Measurements from ENCODE around the gene TTC23. TPM values are rescaled to one million over a fixed set of nuclear protein-coding genes. Genes with fewer than 3 reads are reported as not detected.

Gene TTC23
- total and polyA plus RNA-seq, 9 of the 15 experiments (the other 6 are each of a cell fraction or from before 2014, with no cell fraction given): 0.41 to 4.5 (median 2.5) TPM

- CTCF ChIA-PET (ENCODE audit: low intra/inter-chr PET ratio): no interaction called here
- BruUV-seq (replicated peaks): no TSS peak
- H3K4me1 ChIP-seq (replicated peaks in 1 of 2; ENCODE audit: control insufficient read depth in 2 of 2, insufficient read depth in 2 of 2, low read length in 2 of 2): peaks cover 5 to 22% of the 10 kb centered on the region in 2 experiments; a peak in 3 of 5 replicates
- no peak overlapping the region for H3K4me2 ChIP-seq (ENCODE audit: insufficient read depth, low read length)
- no peaks in the 10 kb centered on the region for H3K9me3 ChIP-seq (replicated peaks; ENCODE audit: control insufficient read depth, insufficient read depth, low read depth, low read length)
- ATAC-seq (no peak), FAIRE-seq (no peak), DNase-seq (ENCODE audit: extremely low read depth in 1 of 4, low spot score in 3 of 4) (no peak)
- H3K27ac ChIP-seq (ENCODE audit: extremely low read depth, low read depth, low read length): no peak overlapping the region
- peaks cover 3 to 36% of the 10 kb centered on the region in 2 experiments; a peak in 3 of 5 replicates for H3K27me3 ChIP-seq (ENCODE audit: control insufficient read depth in 2 of 2, insufficient read depth in 2 of 2, low read length in 2 of 2)
- no peaks in the 10 kb centered on the region for H3K79me2 ChIP-seq (ENCODE audit: control insufficient read depth, insufficient read depth, low read length)
- 4% methylated on average over 10 of the region's 10 CpGs for WGBS (ENCODE audit: insufficient coverage, low coverage, missing lambda C conversion rate)
- no peaks in the 10 kb centered on the region for H3K9me1 ChIP-seq (ENCODE audit: control insufficient read depth, insufficient read depth, low read length)
- H3K9ac ChIP-seq (ENCODE audit: insufficient read depth in 1 of 2, low read depth in 2 of 2, low read length in 2 of 2): no peak overlapping the region
- no peaks in the 10 kb centered on the region for H3K36me3 ChIP-seq (ENCODE audit: control insufficient read depth, insufficient read depth, low read length)
- no peaks in the 10 kb centered on the region for H4K20me1 ChIP-seq (replicated peaks; ENCODE audit: control insufficient read depth, insufficient read depth, low read length)
- POLR2A ChIA-PET: no interaction called here
- intact Hi-C loops (cut with micrococcal nuclease): no loop called here
- no peak overlapping the region for H3K4me3 ChIP-seq
- no peak overlapping the region for H2AFZ ChIP-seq (ENCODE audit: low read depth, low read length)
- in situ Hi-C loops (cut with MboI): no loop called here
- TF ChIP-seq TCF7L2 (IDR thresholded peaks at IDR 0.05; ENCODE audit: low read depth, low read length) (no peak), FOXO4 (CRISPR knock-in tag; IDR thresholded peaks at IDR 0.05) (no peak), MAFG (tag; conservative IDR thresholded peaks at IDR 0.05) (no peak), ATF3 (IDR thresholded peaks at IDR 0.05) (no peak), ATF3 (CRISPR knock-in tag; conservative IDR thresholded peaks at IDR 0.05) (no peak), HDGF (IDR thresholded peaks at IDR 0.05) (no peak), POU5F1 (IDR thresholded peaks at IDR 0.05; ENCODE audit: borderline replicate concordance, low read depth, low read length, partially characterized antibody) (no peak), GTF2F1 (IDR thresholded peaks at IDR 0.05; ENCODE audit: low read depth, low read length) (no peak), HMGN3 (IDR thresholded peaks at IDR 0.05; ENCODE audit: borderline replicate concordance, extremely low read depth, insufficient read length, low read depth, low read length) (no peak), BACH1 (tag; IDR thresholded peaks at IDR 0.05) (no peak), XRCC5 (IDR thresholded peaks at IDR 0.05; ENCODE audit: low read depth, low read length) (no peak), ZNF609 (CRISPR knock-in tag; IDR thresholded peaks at IDR 0.05; ENCODE audit: borderline replicate concordance) (no peak)
- TF ChIP-seq, protein P1, sequence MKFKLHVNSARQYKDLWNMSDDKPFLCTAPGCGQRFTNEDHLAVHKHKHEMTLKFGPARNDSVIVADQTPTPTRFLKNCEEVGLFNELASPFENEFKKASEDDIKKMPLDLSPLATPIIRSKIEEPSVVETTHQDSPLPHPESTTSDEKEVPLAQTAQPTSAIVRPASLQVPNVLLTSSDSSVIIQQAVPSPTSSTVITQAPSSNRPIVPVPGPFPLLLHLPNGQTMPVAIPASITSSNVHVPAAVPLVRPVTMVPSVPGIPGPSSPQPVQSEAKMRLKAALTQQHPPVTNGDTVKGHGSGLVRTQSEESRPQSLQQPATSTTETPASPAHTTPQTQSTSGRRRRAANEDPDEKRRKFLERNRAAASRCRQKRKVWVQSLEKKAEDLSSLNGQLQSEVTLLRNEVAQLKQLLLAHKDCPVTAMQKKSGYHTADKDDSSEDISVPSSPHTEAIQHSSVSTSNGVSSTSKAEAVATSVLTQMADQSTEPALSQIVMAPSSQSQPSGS (CRISPR knock-in tag; IDR thresholded peaks at IDR 0.05): no peak
These were observed 128.2 kb downstream of the TTC23 start for GRCh38 chr15:99121207-99121606.

Data from K562 (cell line).